Stomach (tissue), 4 donors: ENCODE data around the gene MAP3K20.

ENCODE experiments used
- CTCF ChIP-seq, 7 experiments: fragments of 450-650 bp in 4 of 7; fragments of 200-600 bp in 3 of 7; sonication (generic) in 3 of 7; IDR thresholded peaks; one replicate each; pipeline ENCODE4 v1.5.1; 2016 to 2019; ENCODE audit warnings: antibody characterized with exemption in 7 of 7, control low read depth in 2 of 7, mild to moderate bottlenecking in 1 of 7
- EP300 ChIP-seq: sonication (generic); formaldehyde crosslinking; IDR thresholded peaks from one replicate; pipeline ENCODE4 v1.6.1; 2017; ENCODE audit warnings: antibody characterized with exemption
- POLR2AphosphoS5 ChIP-seq, 3 donors: sonication (generic); formaldehyde crosslinking; IDR thresholded peaks; one replicate each; pipeline ENCODE4 v1.6.1; 2016; ENCODE audit warnings: antibody characterized with exemption in 3 of 3

GRCh38 chr2:173141666-173142065 lies 66.0 kb downstream of the MAP3K20 start:
- TF ChIP-seq POLR2AphosphoS5 (IDR thresholded peaks at IDR 0.05) (no peak), CTCF (IDR thresholded peaks at IDR 0.05) (no peak), EP300 (no peak)
